Measurements from ENCODE around the gene MUTYH. TPM values are rescaled to one million over a fixed set of nuclear protein-coding genes. Genes with fewer than 3 reads are reported as not detected.

The MUTYH gene
- total and polyA plus RNA-seq, 9 donors = 10.6 to 38.8 (median 25.3) TPM

- TF ChIP-seq EP300 (IDR thresholded peaks at IDR 0.05) (no peak), POLR2A (IDR thresholded peaks at IDR 0.05) (no peak)
- TF ChIP-seq, protein P1, sequence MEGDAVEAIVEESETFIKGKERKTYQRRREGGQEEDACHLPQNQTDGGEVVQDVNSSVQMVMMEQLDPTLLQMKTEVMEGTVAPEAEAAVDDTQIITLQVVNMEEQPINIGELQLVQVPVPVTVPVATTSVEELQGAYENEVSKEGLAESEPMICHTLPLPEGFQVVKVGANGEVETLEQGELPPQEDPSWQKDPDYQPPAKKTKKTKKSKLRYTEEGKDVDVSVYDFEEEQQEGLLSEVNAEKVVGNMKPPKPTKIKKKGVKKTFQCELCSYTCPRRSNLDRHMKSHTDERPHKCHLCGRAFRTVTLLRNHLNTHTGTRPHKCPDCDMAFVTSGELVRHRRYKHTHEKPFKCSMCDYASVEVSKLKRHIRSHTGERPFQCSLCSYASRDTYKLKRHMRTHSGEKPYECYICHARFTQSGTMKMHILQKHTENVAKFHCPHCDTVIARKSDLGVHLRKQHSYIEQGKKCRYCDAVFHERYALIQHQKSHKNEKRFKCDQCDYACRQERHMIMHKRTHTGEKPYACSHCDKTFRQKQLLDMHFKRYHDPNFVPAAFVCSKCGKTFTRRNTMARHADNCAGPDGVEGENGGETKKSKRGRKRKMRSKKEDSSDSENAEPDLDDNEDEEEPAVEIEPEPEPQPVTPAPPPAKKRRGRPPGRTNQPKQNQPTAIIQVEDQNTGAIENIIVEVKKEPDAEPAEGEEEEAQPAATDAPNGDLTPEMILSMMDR (IDR thresholded peaks at IDR 0.05) = no peak
- Histone ChIP-seq H3K4me1 (ENCODE audit: insufficient read depth) (peaks cover 2% of the 10 kb centered on the region), H3K27ac (no peak overlapping the region), H3K36me3 (no peaks in the 10 kb centered on the region), H3K4me3 (no peak overlapping the region), H3K9me3 (no peaks in the 10 kb centered on the region), H3K27me3 (no peaks in the 10 kb centered on the region)
- no peak for DNase-seq
- WGBS, 3 donors = 67 to 80% (median 72%) methylated on average over 2 of the region's 2 CpGs
- intact Hi-C loops (cut with DNase I) = loop anchor here in 3 of 4 donors (2.0 to 10.0 kb wide), 3 partner anchors 141 to 212 kb away; no protein-coding TSS in a partner anchor
Observed at GRCh38 chr1:45355683-45356082, 15.4 kb upstream of the MUTYH start.

GRCh38 chr1:45354838-45355237, 14.6 kb upstream of the MUTYH start:
- DNase-seq = no peak
- Histone ChIP-seq H3K27ac (no peak overlapping the region), H3K4me3 (no peak overlapping the region), H3K27me3 (no peaks in the 10 kb centered on the region), H3K4me1 (ENCODE audit: insufficient read depth) (peaks cover 2% of the 10 kb centered on the region), H3K36me3 (no peaks in the 10 kb centered on the region), H3K9me3 (no peaks in the 10 kb centered on the region)
- intact Hi-C loops (cut with DNase I) = loop anchor here in 2 of 4 donors (5.0 to 10.0 kb wide), 2 partner anchors 210 to 212 kb away; no protein-coding TSS in a partner anchor
- TF ChIP-seq POLR2A (IDR thresholded peaks at IDR 0.05) = no peak
- TF ChIP-seq EP300 (IDR thresholded peaks at IDR 0.05) = no peak
- TF ChIP-seq, protein P1 (IDR thresholded peaks at IDR 0.05) = no peak
- WGBS, 3 donors = 94 to 96% (median 95%) methylated on average over 4 of the region's 4 CpGs

GRCh38 chr1:45353685-45354084, 13.4 kb upstream of the MUTYH start:
- Histone ChIP-seq H3K9me3 (no peaks in the 10 kb centered on the region), H3K27me3 (no peaks in the 10 kb centered on the region), H3K36me3 (no peaks in the 10 kb centered on the region), H3K27ac (no peak overlapping the region), H3K4me1 (ENCODE audit: insufficient read depth) (peaks cover 4% of the 10 kb centered on the region), H3K4me3 (no peak overlapping the region)
- no peak for DNase-seq
- intact Hi-C loops (cut with DNase I) = loop anchor here in 1 of 4 donors (10.0 kb wide), 1 partner anchor 211 kb away; no protein-coding TSS in a partner anchor
- TF ChIP-seq EP300 (IDR thresholded peaks at IDR 0.05) = no peak
- TF ChIP-seq, protein P1 (IDR thresholded peaks at IDR 0.05) = no peak
- no peak for TF ChIP-seq POLR2A (IDR thresholded peaks at IDR 0.05)
- 90 to 96% (median 92%) methylated on average over 2 of the region's 2 CpGs for WGBS, 3 donors

GRCh38 chr1:45351508-45351907, 11.3 kb upstream of the MUTYH start:
- TF ChIP-seq, protein P1 (IDR thresholded peaks at IDR 0.05) = no peak
- TF ChIP-seq EP300 (IDR thresholded peaks at IDR 0.05) = no peak
- no peak for TF ChIP-seq POLR2A (IDR thresholded peaks at IDR 0.05)
- Histone ChIP-seq H3K4me1 (ENCODE audit: insufficient read depth) (peaks cover 13% of the 10 kb centered on the region), H3K27me3 (no peaks in the 10 kb centered on the region), H3K36me3 (no peaks in the 10 kb centered on the region), H3K4me3 (no peak overlapping the region), H3K27ac (peak overlapping the region in 1 of 2 donors; percentile 41), H3K9me3 (no peaks in the 10 kb centered on the region)
- DNase-seq = no peak
- WGBS, 3 donors = 26 to 45% (median 31%) methylated on average over 5 of the region's 5 CpGs
- intact Hi-C loops (cut with DNase I) = loop anchor here in 1 of 4 donors (10.0 kb wide), 1 partner anchor 213 kb away; no protein-coding TSS in a partner anchor

All from ovary (tissue), 9 donors.